ENCODE data around the gene KRTAP1-4.
"Not testable (repeated sequence)": the region's sequence is repeated elsewhere in the genome, so short reads cannot be mapped to it uniquely, and the experiment has no call there.

Gene KRTAP1-4

GRCh38 chr17:41029633-41030245, at the start of gene KRTAP1-4:
Gene KRTAP1-4, minus strand, starts transcription at chr17:41030195. Its CDS starts 117 bp downstream, at chr17:41030078.
- DNase-seq (ENCODE audit: low read depth in 2 of 2), result no peak

- DNase-seq (ENCODE audit: low read depth in 2 of 2), result no peak
Observed at GRCh38 chr17:41076788-41077187, 46.8 kb upstream of the KRTAP1-4 start.

- no peak for DNase-seq (ENCODE audit: low read depth in 2 of 2)
Observed at GRCh38 chr17:41073676-41074075, 43.7 kb upstream of the KRTAP1-4 start.

- DNase-seq (ENCODE audit: low read depth in 2 of 2), result no peak
Observed at GRCh38 chr17:41071606-41072360, 41.8 kb upstream of the KRTAP1-4 start.

GRCh38 chr17:41069031-41069430, 39.0 kb upstream of the KRTAP1-4 start:
- DNase-seq (ENCODE audit: low read depth in 2 of 2), result no peak

GRCh38 chr17:41067281-41067680, 37.3 kb upstream of the KRTAP1-4 start:
- DNase-seq (ENCODE audit: low read depth in 2 of 2), result no peak

GRCh38 chr17:41065829-41066624, 36.0 kb upstream of the KRTAP1-4 start, which contains the start of gene KRTAP2-4:
Gene KRTAP2-4, minus strand, starts transcription at chr17:41065879. Its CDS starts 34 bp downstream, at chr17:41065845.
- DNase-seq (ENCODE audit: low read depth in 2 of 2), result no peak

- DNase-seq (ENCODE audit: low read depth in 2 of 2), result not testable (repeated sequence)
Observed at GRCh38 chr17:41065016-41065689, 35.2 kb upstream of the KRTAP1-4 start.

- no peak for DNase-seq (ENCODE audit: low read depth in 2 of 2)
Observed at GRCh38 chr17:41064301-41064700, 34.3 kb upstream of the KRTAP1-4 start.

- DNase-seq (ENCODE audit: low read depth in 2 of 2), result no peak
Observed at GRCh38 chr17:41063449-41063848, 33.5 kb upstream of the KRTAP1-4 start.

GRCh38 chr17:41061964-41062363, 32.0 kb upstream of the KRTAP1-4 start:
- no peak for DNase-seq (ENCODE audit: low read depth in 2 of 2)

- no peak for DNase-seq (ENCODE audit: low read depth in 2 of 2)
Observed at GRCh38 chr17:41060052-41060604, 30.1 kb upstream of the KRTAP1-4 start, which contains the start of gene KRTAP2-3. Gene KRTAP2-3, minus strand, starts transcription at chr17:41060114. Its CDS starts 64 bp downstream, at chr17:41060050.

GRCh38 chr17:41059276-41060051, 29.5 kb upstream of the KRTAP1-4 start:
- not testable (repeated sequence) for DNase-seq (ENCODE audit: low read depth in 2 of 2)

GRCh38 chr17:41058741-41059140, 28.7 kb upstream of the KRTAP1-4 start:
- DNase-seq (ENCODE audit: low read depth in 2 of 2), result no peak

- DNase-seq (ENCODE audit: low read depth in 2 of 2), result no peak
Observed at GRCh38 chr17:41057547-41057946, 27.6 kb upstream of the KRTAP1-4 start.

- DNase-seq (ENCODE audit: low read depth in 2 of 2), result not testable (repeated sequence)
Observed at GRCh38 chr17:41055130-41055529, 25.1 kb upstream of the KRTAP1-4 start, which contains the start of gene KRTAP2-2. Gene KRTAP2-2, minus strand, starts transcription at chr17:41055230. Its CDS starts 19 bp downstream, at chr17:41055211.

- DNase-seq (ENCODE audit: low read depth in 2 of 2), result not testable (repeated sequence)
Observed at GRCh38 chr17:41054556-41054955, 24.6 kb upstream of the KRTAP1-4 start.

GRCh38 chr17:41054025-41054424, 24.0 kb upstream of the KRTAP1-4 start:
- DNase-seq (ENCODE audit: low read depth in 2 of 2), result no peak

- no peak for DNase-seq (ENCODE audit: low read depth in 2 of 2)
Observed at GRCh38 chr17:41052566-41052965, 22.6 kb upstream of the KRTAP1-4 start.

GRCh38 chr17:41049110-41049509, 19.1 kb upstream of the KRTAP1-4 start:
- no peak for DNase-seq (ENCODE audit: low read depth in 2 of 2)
